Fibroblast of lung (primary cell): Measurements from ENCODE around the gene CDYL2. TPM values are rescaled to one million over a fixed set of nuclear protein-coding genes. Genes with fewer than 3 reads are reported as not detected.

Experiments used
- DNase-seq, 2 donors: peaks; one replicate each; pipeline versions ENCODE4 v3.0.0 to v3.0.0-alpha.2; 2010; ENCODE audit warnings: low read depth in 2 of 2
- H2AFZ ChIP-seq: 2 replicates; pipeline ENCODE4 v1.5.1; 2012; ENCODE audit warnings: low read length, control low read depth, inconsistent platforms
- H3K27ac ChIP-seq: 2 replicates; pipeline ENCODE4 v1.5.1; 2011; ENCODE audit warnings: low read length, control low read depth; ENCODE audit not compliant: insufficient read depth
- H3K27me3 ChIP-seq: 2 replicates; pipeline ENCODE4 v1.5.1; 2011; ENCODE audit warnings: mild to moderate bottlenecking, low read length; ENCODE audit not compliant: control insufficient read depth, insufficient read depth
- H3K36me3 ChIP-seq: 2 replicates; pipeline ENCODE4 v1.5.1; 2011; ENCODE audit warnings: low read length; ENCODE audit not compliant: control insufficient read depth, insufficient read depth
- H3K4me1 ChIP-seq: 2 replicates; pipeline ENCODE4 v1.5.1; 2011; ENCODE audit warnings: low read length; ENCODE audit not compliant: control insufficient read depth, insufficient read depth; ENCODE audit errors: extremely low read depth
- H3K4me2 ChIP-seq: 2 replicates; pipeline ENCODE4 v1.5.1; 2011; ENCODE audit warnings: low read length, control low read depth; ENCODE audit not compliant: insufficient read depth; ENCODE audit errors: extremely low read depth
- H3K4me3 ChIP-seq, 4 experiments: fragments of 200-600 bp in 1 of 4; sonication (generic) in 1 of 4; replicated peaks in 1 of 4; 2 replicates each; pipeline ENCODE4 v1.5.1; 2011 to 2016; ENCODE audit warnings: low read length in 4 of 4, low read depth in 3 of 4, mild to moderate bottlenecking in 3 of 4, control low read depth in 2 of 4, inconsistent platforms in 1 of 4, mixed read lengths in 1 of 4; ENCODE audit not compliant: insufficient read depth in 1 of 4; ENCODE audit errors: control extremely low read depth in 1 of 4
- H3K79me2 ChIP-seq: 2 replicates; pipeline ENCODE4 v1.5.1; 2012; ENCODE audit warnings: mild to moderate bottlenecking, low read length, inconsistent platforms; ENCODE audit not compliant: control insufficient read depth, insufficient read depth
- H3K9ac ChIP-seq: 2 replicates; pipeline ENCODE4 v1.5.1; 2011; ENCODE audit warnings: mild to moderate bottlenecking, low read length, control low read depth; ENCODE audit not compliant: insufficient read depth
- H3K9me3 ChIP-seq: 2 replicates; pipeline ENCODE4 v1.5.1; 2012; ENCODE audit warnings: low read depth, low read length; ENCODE audit not compliant: control insufficient read depth, insufficient read depth
- H4K20me1 ChIP-seq: 2 replicates; pipeline ENCODE4 v1.5.1; 2011; ENCODE audit warnings: low read length; ENCODE audit not compliant: control insufficient read depth, insufficient read depth; ENCODE audit errors: extremely low read depth
- CTCF ChIP-seq, 2 donors: IDR thresholded peaks in 1 of 2; conservative IDR thresholded peaks in 1 of 2; 1 replicate in 1 of 2; 2 replicates in 1 of 2; pipeline ENCODE4 v1.5.1; 2011 to 2012; ENCODE audit warnings: low read length in 2 of 2, control low read depth in 1 of 2, inconsistent platforms in 1 of 2, low read depth in 1 of 2, mild to moderate bottlenecking in 1 of 2
- EZH2 ChIP-seq: IDR thresholded peaks from 2 replicates; pipeline ENCODE4 v1.5.1; 2012; ENCODE audit warnings: low read length, control low read depth, mild to moderate bottlenecking; ENCODE audit errors: missing control alignments
- polyA minus RNA-seq: library from RNA; depleted of rRNA, polyadenylated mRNA; stranded (reverse); fragments of >200 nt; gene quantifications from 2 replicates; pipeline ENCODE4 v1.2.3, GENCODE V29; 2011; ENCODE audit warnings: low replicate concordance
- polyA plus RNA-seq, 2 donors: library from polyadenylated mRNA; depleted of rRNA in 1 of 2; stranded (reverse) in 1 of 2; unstranded in 1 of 2; fragments of >200 nt; gene quantifications; 2 replicates each; pipeline ENCODE4 v1.2.1, GENCODE V29; 2011 to 2012; ENCODE audit warnings: missing spikeins in 1 of 2
- total RNA-seq: library from RNA; depleted of rRNA; stranded (reverse); fragments of >200 nt; gene quantifications from 2 replicates; pipeline ENCODE4 v1.2.1, GENCODE V29; 2014

Gene CDYL2
- total RNA-seq (2.1 and 3.5 TPM in 2 replicates), polyA plus RNA-seq (1.0 and 1.1 TPM in 2 replicates), polyA minus RNA-seq (4.7 and 6.5 TPM in 2 replicates)
- polyA plus RNA-seq (2012): 1.9 and 4.2 TPM in 2 replicates

GRCh38 chr16:80804526-80805383 is at the start of gene CDYL2:
Gene CDYL2 (minus strand): TSS chr16:80804598. CDS start chr16:80804173, 425 bp downstream.
- Histone ChIP-seq H3K4me2 (peak within 1 kb of the TSS; percentile 49), H3K9ac (peak within 1 kb of the TSS; percentile 40), H3K4me3 (peak within 1 kb of the TSS; percentile 32 to 66 (median 60)), H3K27me3 (no peaks in the 10 kb centered on the region), H3K79me2 (no peaks in the 10 kb centered on the region), H3K27ac (no peak within 1 kb of the TSS), H2AFZ (peak within 1 kb of the TSS; percentile 81), H3K36me3 (no peaks in the 10 kb centered on the region), H4K20me1 (no peaks in the 10 kb centered on the region), H3K4me1 (no peaks in the 10 kb centered on the region), H3K9me3 (no peaks in the 10 kb centered on the region)
- TF ChIP-seq CTCF (conservative IDR thresholded peaks at IDR 0.05 in 1 of 2, IDR thresholded peaks at IDR 0.05 in 1 of 2; ENCODE audit: low read depth in 1 of 2, low read length in 2 of 2): no peak
- peak; percentile 19 to 36 for DNase-seq

GRCh38 chr16:80852261-80852872 is 48.0 kb upstream of the CDYL2 start:
- peak; percentile 9 to 17 for DNase-seq
- no peak for TF ChIP-seq EZH2
- TF ChIP-seq CTCF (conservative IDR thresholded peaks at IDR 0.05 in 1 of 2, IDR thresholded peaks at IDR 0.05 in 1 of 2; ENCODE audit: low read depth in 1 of 2, low read length in 2 of 2): peak; percentile 29 to 37
- no peaks in the 10 kb centered on the region for H3K79me2 ChIP-seq
- no peak overlapping the region for H3K9ac ChIP-seq
- no peaks in the 10 kb centered on the region for H4K20me1 ChIP-seq
- H3K4me3 ChIP-seq: no peak overlapping the region
- H3K27ac ChIP-seq: no peak overlapping the region
- no peaks in the 10 kb centered on the region for H3K36me3 ChIP-seq
- no peaks in the 10 kb centered on the region for H3K9me3 ChIP-seq
- no peak overlapping the region for H2AFZ ChIP-seq
- H3K4me2 ChIP-seq: no peak overlapping the region
- no peaks in the 10 kb centered on the region for H3K27me3 ChIP-seq
- no peaks in the 10 kb centered on the region for H3K4me1 ChIP-seq

GRCh38 chr16:80851831-80852230 is 47.4 kb upstream of the CDYL2 start:
- H3K36me3 ChIP-seq: no peaks in the 10 kb centered on the region
- H3K4me1 ChIP-seq: no peaks in the 10 kb centered on the region
- no peaks in the 10 kb centered on the region for H4K20me1 ChIP-seq
- no peak overlapping the region for H2AFZ ChIP-seq
- H3K27ac ChIP-seq: no peak overlapping the region
- H3K4me2 ChIP-seq: no peak overlapping the region
- TF ChIP-seq EZH2: no peak
- H3K9ac ChIP-seq: no peak overlapping the region
- no peak for DNase-seq
- H3K27me3 ChIP-seq: no peaks in the 10 kb centered on the region
- H3K79me2 ChIP-seq: no peaks in the 10 kb centered on the region
- no peaks in the 10 kb centered on the region for H3K9me3 ChIP-seq
- no peak overlapping the region for H3K4me3 ChIP-seq
